CD4-positive, alpha-beta memory T cell (primary cell): Measurements from ENCODE around the gene LSP1. TPM values are rescaled to one million over a fixed set of nuclear protein-coding genes. Genes with fewer than 3 reads are reported as not detected.

Source experiments
- CTCF ChIA-PET: fragments of 350-600 bp; sonication (Branson Sonifier 250); formaldehyde crosslinking; loops from one replicate; lab custom pipeline; 2021; ENCODE audit warnings: inconsistent platforms; ENCODE audit not compliant: partially characterized antibody; lab: Charles Lee
- POLR2A ChIA-PET: fragments of 350-600 bp; sonication (Branson Sonifier 250); formaldehyde crosslinking; loops from one replicate; lab custom pipeline; 2021; ENCODE audit not compliant: partially characterized antibody; lab: Charles Lee
- DNase-seq, 5 donors: peaks; one replicate each; pipeline versions ENCODE4 v3.0.0 to v3.0.0-alpha.2; 2020 to 2022; ENCODE audit warnings: mixed read lengths in 1 of 5
- H3K27ac ChIP-seq: one replicate; pipeline ENCODE4 v1.7.0; 2013; ENCODE audit warnings: low read depth, low read length
- H3K27me3 ChIP-seq: 2 replicates; pipeline ENCODE4 v1.7.0; 2013; ENCODE audit warnings: mild to moderate bottlenecking, low read length, moderate library complexity; ENCODE audit not compliant: insufficient read depth
- H3K36me3 ChIP-seq: 2 replicates; pipeline ENCODE4 v1.7.0; 2013; ENCODE audit warnings: mild to moderate bottlenecking, low read length, moderate library complexity; ENCODE audit not compliant: insufficient read depth
- H3K4me1 ChIP-seq: 2 replicates; pipeline ENCODE4 v1.7.0; 2013; ENCODE audit warnings: mild to moderate bottlenecking, low read length, moderate library complexity; ENCODE audit not compliant: insufficient read depth
- H3K4me3 ChIP-seq, 2 donors: one replicate each; pipeline ENCODE4 v1.7.0; 2013; ENCODE audit warnings: low read length in 2 of 2, mild to moderate bottlenecking in 1 of 2
- H3K9me3 ChIP-seq, 2 donors: one replicate each; pipeline ENCODE4 v1.7.0; 2013; ENCODE audit warnings: low read length in 2 of 2, control low read depth in 1 of 2; ENCODE audit not compliant: control insufficient read depth in 1 of 2
- H3K27ac Mint-ChIP-seq, 7 donors: one replicate each; pipeline ENCODE4 v1.8.0; 2020 to 2021; ENCODE audit warnings: mixed read lengths in 7 of 7, mild to moderate bottlenecking in 6 of 7, inconsistent platforms in 3 of 7, moderate library complexity in 3 of 7
- H3K27me3 Mint-ChIP-seq, 2 donors: one replicate each; pipeline ENCODE4 v1.8.0; 2020 to 2021; ENCODE audit warnings: mixed read lengths in 2 of 2
- H3K36me3 Mint-ChIP-seq, 2 donors: one replicate each; pipeline ENCODE4 v1.8.0; 2020 to 2021; ENCODE audit warnings: mixed read lengths in 2 of 2, inconsistent platforms in 1 of 2, mild to moderate bottlenecking in 1 of 2
- H3K4me1 Mint-ChIP-seq, 4 donors: one replicate each; pipeline ENCODE4 v1.8.0; 2020 to 2021; ENCODE audit warnings: mixed read lengths in 4 of 4, mild to moderate bottlenecking in 1 of 4
- H3K4me3 Mint-ChIP-seq, 8 donors: one replicate each; pipeline ENCODE4 v1.8.0; 2020 to 2021; ENCODE audit warnings: mixed read lengths in 8 of 8, mild to moderate bottlenecking in 7 of 8, moderate library complexity in 6 of 8, inconsistent platforms in 3 of 8
- H3K9me3 Mint-ChIP-seq, 8 donors: one replicate each; pipeline ENCODE4 v1.8.0; 2020 to 2021; ENCODE audit warnings: mixed read lengths in 8 of 8, mild to moderate bottlenecking in 5 of 8, inconsistent platforms in 3 of 8, moderate library complexity in 1 of 8
- intact Hi-C: fragments of 100-400 bp; cut with micrococcal nuclease; formaldehyde crosslinking; loops from one replicate; pipeline ENCODE4 v1.15.1; 2023
- polyA plus RNA-seq, 2 donors: library from polyadenylated mRNA; unstranded; fragments of 300-500 nt; fragmentation: Illumina TruSeq; gene quantifications; one replicate each; pipeline ENCODE4 v1.2.3, GENCODE V29; 2021
- total RNA-seq, 2 experiments: library from RNA; stranded (reverse); gene quantifications; one replicate each; pipeline ENCODE4 v1.2.3, GENCODE V29; 2021

Gene LSP1
- total and polyA plus RNA-seq, 4 experiments from 2014 or later, result 253 to 435 (median 325) TPM

DNA sequence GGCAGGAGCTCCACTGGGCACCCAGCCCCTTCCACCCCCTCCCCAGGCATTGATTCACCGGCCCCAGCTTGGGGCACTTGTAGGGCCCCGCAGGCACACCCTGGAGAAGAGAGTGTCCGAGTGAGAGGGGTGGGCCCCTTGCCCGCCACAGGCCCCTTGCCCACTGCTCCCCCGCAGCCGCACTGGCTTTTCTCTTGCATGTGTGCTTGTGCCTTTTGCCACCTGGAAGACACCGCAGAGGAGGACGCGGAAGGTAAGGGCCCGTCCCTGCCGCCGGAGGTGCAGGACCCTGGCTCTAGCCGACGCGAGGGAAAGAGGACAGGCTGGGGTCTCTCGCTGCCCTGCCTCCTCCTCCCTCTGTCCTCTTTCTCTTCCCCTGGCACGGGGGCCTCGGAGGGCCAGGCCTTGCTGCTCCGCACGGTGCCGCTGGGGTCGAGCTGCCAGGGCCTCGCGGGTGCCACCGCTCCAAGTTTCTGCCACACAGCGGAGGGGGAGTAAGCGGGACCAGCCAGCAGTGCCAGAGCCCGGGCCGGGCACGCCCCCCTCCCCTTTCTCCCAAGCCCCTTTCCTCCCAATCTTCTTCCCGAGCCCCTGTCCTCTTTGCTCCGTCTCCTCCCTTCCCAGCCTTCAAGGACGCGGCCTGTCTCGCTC, 76.1 kb downstream of the LSP1 start:
- no peaks in the 10 kb centered on the region for H3K4me1 ChIP-seq
- no peaks in the 10 kb centered on the region for H3K9me3 ChIP-seq
- no peak overlapping the region for H3K27ac ChIP-seq
- Mint-ChIP-seq H3K4me1 (peaks cover 4 to 8% (median 5%) of the 10 kb centered on the region in 4 donors), H3K36me3 (no peaks in the 10 kb centered on the region), H3K9me3 (no peaks in the 10 kb centered on the region), H3K27me3 (peaks cover 2% of the 10 kb centered on the region in 2 donors), H3K4me3 (no peak overlapping the region), H3K27ac (no peak overlapping the region)
- no peaks in the 10 kb centered on the region for H3K36me3 ChIP-seq
- H3K27me3 ChIP-seq, result no peaks in the 10 kb centered on the region
- DNase-seq, result peak in 1 of 5 donors; percentile 35
- ChIA-PET POLR2A (no interaction called here), CTCF (no interaction called here)
- intact Hi-C loops, result no loop called here
- H3K4me3 ChIP-seq, result no peak overlapping the region

DNA sequence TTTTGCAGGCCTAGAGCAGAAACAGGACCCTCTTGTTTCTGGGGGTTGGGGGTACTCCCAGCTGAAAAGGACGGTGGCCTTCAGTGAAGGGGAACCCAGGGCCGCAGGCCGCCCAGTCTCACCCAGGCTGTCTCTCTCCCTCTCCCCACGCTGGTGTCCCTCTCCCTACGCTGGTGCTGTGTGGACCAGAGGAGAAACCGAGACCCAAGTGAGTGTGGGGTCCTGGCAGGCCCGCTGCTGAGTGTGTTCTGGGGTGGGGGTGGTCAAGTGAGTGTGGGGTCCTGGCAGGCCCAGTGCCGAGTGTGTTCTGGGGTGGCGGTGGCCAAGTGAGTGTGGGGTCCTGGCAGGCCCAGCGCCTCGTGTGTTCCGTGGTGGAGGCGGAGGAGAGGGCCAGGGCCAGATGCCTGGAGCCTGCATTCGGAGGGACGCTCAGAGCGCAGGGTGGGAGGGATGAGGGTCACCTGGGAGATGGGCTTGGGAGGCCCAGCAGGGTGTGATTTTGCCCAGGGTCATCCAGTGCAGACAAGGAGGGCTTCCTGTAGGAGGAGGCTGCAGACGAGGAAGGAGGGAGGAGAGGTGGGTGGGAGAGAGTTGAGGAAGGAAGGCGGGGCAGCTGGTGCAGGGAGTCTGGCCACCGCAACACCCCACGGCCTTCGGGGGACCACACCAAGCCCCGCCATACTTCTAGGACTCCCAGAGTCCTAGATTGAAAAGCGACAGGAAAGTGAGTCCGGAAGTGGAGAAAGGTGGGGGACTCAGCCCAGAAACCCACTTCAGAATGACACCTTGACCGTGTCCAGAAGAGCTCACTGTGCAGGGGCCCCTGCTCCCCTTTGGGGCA, 77.0 kb downstream of the LSP1 start:
- H3K4me3 ChIP-seq, result no peak overlapping the region
- H3K9me3 Mint-ChIP-seq, result no peaks in the 10 kb centered on the region
- no peak overlapping the region for H3K4me3 Mint-ChIP-seq
- peaks cover 4 to 8% (median 5%) of the 10 kb centered on the region in 4 donors for H3K4me1 Mint-ChIP-seq
- no peak overlapping the region for H3K27ac ChIP-seq
- H3K36me3 ChIP-seq, result no peaks in the 10 kb centered on the region
- intact Hi-C loops, result no loop called here
- no peaks in the 10 kb centered on the region for H3K4me1 ChIP-seq
- no peaks in the 10 kb centered on the region for H3K36me3 Mint-ChIP-seq
- ChIA-PET CTCF (no interaction called here), POLR2A (interaction anchor here (1.0 kb wide), 1 partner anchor 12 kb away, joined by 3 read pairs; no protein-coding TSS in a partner anchor)
- DNase-seq, result peak in 1 of 5 donors; percentile 28
- H3K9me3 ChIP-seq, result no peaks in the 10 kb centered on the region
- H3K27me3 Mint-ChIP-seq, result peaks cover 2% of the 10 kb centered on the region in 2 donors
- no peaks in the 10 kb centered on the region for H3K27me3 ChIP-seq
- no peak overlapping the region for H3K27ac Mint-ChIP-seq

DNA sequence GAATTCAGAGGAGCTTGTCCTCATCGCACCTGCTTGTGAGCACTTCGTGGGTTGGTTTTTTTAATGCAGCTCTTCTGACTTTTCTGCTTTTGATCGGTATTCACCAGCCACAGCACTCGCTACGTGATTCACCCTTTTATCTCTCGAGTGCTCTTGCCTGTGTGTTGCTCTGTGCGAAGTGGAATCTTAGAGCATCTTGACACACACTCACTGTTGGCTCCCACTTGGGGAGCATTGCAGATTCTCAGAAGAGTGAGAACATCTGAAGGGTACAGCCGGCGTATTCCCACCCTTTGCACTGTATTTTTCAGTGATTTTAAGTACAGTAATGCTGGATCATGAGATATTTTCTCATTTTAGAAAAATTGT, 77.6 kb downstream of the LSP1 start:
- Histone ChIP-seq H3K36me3 (no peaks in the 10 kb centered on the region), H3K27me3 (no peaks in the 10 kb centered on the region), H3K27ac (no peak overlapping the region), H3K4me1 (no peaks in the 10 kb centered on the region), H3K4me3 (no peak overlapping the region), H3K9me3 (no peaks in the 10 kb centered on the region)
- Mint-ChIP-seq H3K27me3 (peaks cover 2% of the 10 kb centered on the region in 2 donors), H3K36me3 (no peaks in the 10 kb centered on the region), H3K27ac (peak overlapping the region in 2 of 7 donors; percentile 57 to 73), H3K4me3 (no peak overlapping the region), H3K9me3 (no peaks in the 10 kb centered on the region), H3K4me1 (peaks cover 4 to 8% (median 5%) of the 10 kb centered on the region in 4 donors)
- POLR2A ChIA-PET, result interaction anchor here (1.0 kb wide), 1 partner anchor 13 kb away, joined by 3 read pairs; no protein-coding TSS in a partner anchor
- DNase-seq, result peak in 1 of 5 donors; percentile 8
- CTCF ChIA-PET, result no interaction called here
- intact Hi-C loops, result no loop called here

DNA sequence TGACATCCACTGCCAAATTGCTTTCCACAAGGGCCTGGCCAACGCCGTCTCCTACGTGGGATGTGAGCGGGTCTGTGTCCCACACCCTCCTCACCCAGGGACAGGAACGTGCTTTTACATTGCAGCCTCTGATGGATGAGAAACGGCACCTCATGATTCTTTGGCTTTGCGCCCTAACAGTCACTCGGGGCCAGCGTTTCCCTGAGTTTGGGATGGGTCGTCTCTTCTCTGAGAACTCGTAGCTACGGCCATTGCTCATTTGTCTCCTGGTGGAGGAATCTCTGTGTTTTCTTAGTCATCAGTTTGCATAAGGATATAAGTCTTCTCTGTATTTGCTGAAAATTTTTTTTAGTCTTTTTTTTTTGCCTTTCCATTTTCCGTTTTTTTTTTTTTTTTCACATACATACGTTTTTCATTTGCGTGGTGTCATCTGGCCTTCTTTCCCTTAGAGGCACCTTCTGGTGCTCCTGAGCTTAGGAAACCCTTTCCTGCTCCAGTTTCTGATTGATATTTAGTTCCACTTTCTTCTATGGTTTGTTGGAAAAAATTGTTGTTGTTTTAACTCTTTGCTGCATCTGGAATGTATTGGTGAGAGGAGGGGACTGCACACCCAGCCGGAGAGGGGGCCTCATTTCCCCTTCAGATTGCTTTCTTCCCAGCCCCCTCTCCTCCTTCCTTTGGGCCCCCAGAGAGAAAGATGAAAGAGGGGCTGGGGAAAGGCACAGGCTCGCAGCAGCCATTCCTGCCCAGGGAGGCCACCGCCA, 78.6 kb downstream of the LSP1 start:
- POLR2A ChIA-PET, result no interaction called here
- Mint-ChIP-seq H3K4me1 (peaks cover 4 to 8% (median 5%) of the 10 kb centered on the region in 4 donors), H3K4me3 (no peak overlapping the region), H3K9me3 (no peaks in the 10 kb centered on the region), H3K27ac (peak overlapping the region in 1 of 7 donors; percentile 9), H3K27me3 (peaks cover 2% of the 10 kb centered on the region in 2 donors), H3K36me3 (no peaks in the 10 kb centered on the region)
- H3K4me1 ChIP-seq, result no peaks in the 10 kb centered on the region
- no peaks in the 10 kb centered on the region for H3K27me3 ChIP-seq
- CTCF ChIA-PET, result interaction anchor here (0.7 kb wide), 1 partner anchor 25 kb away, joined by 3 read pairs; no protein-coding TSS in a partner anchor
- no peak for DNase-seq
- H3K9me3 ChIP-seq, result no peaks in the 10 kb centered on the region
- intact Hi-C loops, result no loop called here
- H3K27ac ChIP-seq, result no peak overlapping the region
- H3K4me3 ChIP-seq, result no peak overlapping the region
- H3K36me3 ChIP-seq, result no peaks in the 10 kb centered on the region

DNA sequence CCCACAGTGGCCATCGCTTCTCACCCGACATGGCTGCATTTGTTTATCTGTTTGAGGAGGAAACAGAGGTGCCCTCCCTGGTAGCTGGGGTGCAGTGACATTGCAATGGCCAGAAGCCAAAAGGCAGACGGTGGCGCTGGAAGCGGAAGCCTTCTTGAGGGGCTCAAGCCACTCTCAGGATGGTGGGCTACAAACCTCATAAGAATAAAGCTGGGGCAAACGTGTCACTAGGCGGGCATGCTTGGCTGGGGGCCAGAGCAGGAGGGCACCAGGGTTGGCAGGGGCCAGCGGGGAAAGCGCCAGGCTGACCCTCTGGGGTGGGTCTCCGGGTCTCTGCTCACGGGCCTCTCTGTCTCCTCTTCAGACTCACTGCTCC, 79.2 kb downstream of the LSP1 start:
- intact Hi-C loops, result no loop called here
- Mint-ChIP-seq H3K4me3 (no peak overlapping the region), H3K27me3 (peaks cover 2% of the 10 kb centered on the region in 2 donors), H3K4me1 (peaks cover 4 to 8% (median 5%) of the 10 kb centered on the region in 4 donors), H3K9me3 (no peaks in the 10 kb centered on the region), H3K27ac (peak overlapping the region in 1 of 7 donors; percentile 48), H3K36me3 (no peaks in the 10 kb centered on the region)
- H3K27me3 ChIP-seq, result no peaks in the 10 kb centered on the region
- peak in 1 of 5 donors; percentile 19 for DNase-seq
- no peaks in the 10 kb centered on the region for H3K4me1 ChIP-seq
- H3K27ac ChIP-seq, result no peak overlapping the region
- no peak overlapping the region for H3K4me3 ChIP-seq
- POLR2A ChIA-PET, result no interaction called here
- H3K36me3 ChIP-seq, result no peaks in the 10 kb centered on the region
- CTCF ChIA-PET, result no interaction called here
- H3K9me3 ChIP-seq, result no peaks in the 10 kb centered on the region

DNA sequence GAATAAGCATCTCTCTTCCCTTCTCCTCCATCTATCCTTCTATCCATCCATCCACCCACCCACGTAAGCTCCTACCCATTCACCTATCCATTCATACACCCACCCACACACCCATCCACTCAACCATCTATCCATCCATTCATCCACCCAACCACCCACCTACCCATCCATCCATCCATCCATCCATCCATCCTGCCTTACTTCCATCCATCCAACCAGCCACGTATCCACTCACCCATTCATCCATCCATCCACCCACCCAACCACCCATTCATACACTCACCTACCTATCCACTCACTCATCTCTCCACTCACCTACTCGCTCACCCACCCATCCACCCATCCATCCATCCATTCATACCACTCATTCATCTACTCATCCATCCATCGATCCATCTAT, 79.8 kb downstream of the LSP1 start:
- H3K4me1 ChIP-seq, result no peaks in the 10 kb centered on the region
- H3K36me3 ChIP-seq, result no peaks in the 10 kb centered on the region
- Mint-ChIP-seq H3K27ac (peak overlapping the region in 1 of 7 donors; percentile 28), H3K36me3 (no peaks in the 10 kb centered on the region), H3K4me1 (peaks cover 4 to 8% (median 5%) of the 10 kb centered on the region in 4 donors), H3K4me3 (no peak overlapping the region), H3K27me3 (peaks cover 2% of the 10 kb centered on the region in 2 donors), H3K9me3 (no peaks in the 10 kb centered on the region)
- DNase-seq, result no peak
- H3K4me3 ChIP-seq, result no peak overlapping the region
- no peaks in the 10 kb centered on the region for H3K9me3 ChIP-seq
- POLR2A ChIA-PET, result no interaction called here
- H3K27me3 ChIP-seq, result no peaks in the 10 kb centered on the region
- H3K27ac ChIP-seq, result no peak overlapping the region
- CTCF ChIA-PET, result no interaction called here
- intact Hi-C loops, result no loop called here
